ENCODE data around the gene NAT16.
"Not testable (repeated sequence)": the region's sequence is repeated elsewhere in the genome, so short reads cannot be mapped to it uniquely, and the experiment has no call there.

Gene NAT16

GRCh38 chr7:101156866-101157589, 23.1 kb downstream of the NAT16 start:
- no peak for DNase-seq (ENCODE audit: low read depth in 2 of 2)

- DNase-seq (ENCODE audit: low read depth in 2 of 2), result no peak
Measured at GRCh38 chr7:101156277-101156676, 23.8 kb downstream of the NAT16 start.

GRCh38 chr7:101155303-101155702, 24.8 kb downstream of the NAT16 start:
- no peak for DNase-seq (ENCODE audit: low read depth in 2 of 2)

GRCh38 chr7:101154693-101155102, 25.4 kb downstream of the NAT16 start:
- DNase-seq (ENCODE audit: low read depth in 2 of 2), result no peak

DNA sequence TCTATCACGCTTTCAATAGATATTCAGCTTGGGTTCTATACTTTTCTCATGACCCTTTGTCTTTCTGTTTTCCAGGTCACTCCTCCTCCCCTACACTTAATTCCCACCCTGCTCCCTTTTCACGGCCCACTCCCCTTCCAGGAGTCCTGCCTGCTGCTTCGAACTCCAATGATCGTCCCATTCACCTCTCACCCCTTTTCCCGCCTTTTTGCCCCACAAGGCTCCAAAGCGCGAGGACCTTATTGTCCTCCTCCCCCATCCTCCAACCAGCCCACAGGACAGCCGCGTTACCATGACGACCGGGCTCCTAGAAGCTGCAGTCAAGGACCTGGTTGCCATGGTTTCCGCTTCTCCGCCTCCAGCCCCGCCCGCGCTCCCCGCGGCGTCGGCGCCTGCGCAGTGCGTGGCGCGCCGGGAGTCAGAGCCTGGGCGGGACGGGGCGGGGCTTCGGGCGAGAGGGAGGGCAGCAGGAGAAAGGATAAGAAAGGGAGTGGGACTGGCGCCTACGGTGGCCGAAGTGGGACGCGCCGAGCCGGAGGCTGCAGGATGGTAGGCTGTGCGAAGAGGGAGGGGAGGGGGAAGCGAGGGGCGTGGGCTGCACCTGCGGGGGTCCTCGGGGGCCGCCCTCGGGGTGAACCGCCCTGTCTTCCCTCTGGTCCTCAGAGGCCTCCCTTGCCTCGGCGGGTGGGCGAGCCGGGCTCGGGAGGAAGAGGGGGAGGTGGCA, 26.0 kb downstream of the NAT16 start, which contains the start of gene AP1S1:
TSS of gene AP1S1 (plus strand) at position 508 of the 724 bp plus-strand sequence. CDS start at position 547, 39 bp downstream.
- DNase-seq (ENCODE audit: low read depth in 2 of 2), result peak; percentile 86 to 88

DNA sequence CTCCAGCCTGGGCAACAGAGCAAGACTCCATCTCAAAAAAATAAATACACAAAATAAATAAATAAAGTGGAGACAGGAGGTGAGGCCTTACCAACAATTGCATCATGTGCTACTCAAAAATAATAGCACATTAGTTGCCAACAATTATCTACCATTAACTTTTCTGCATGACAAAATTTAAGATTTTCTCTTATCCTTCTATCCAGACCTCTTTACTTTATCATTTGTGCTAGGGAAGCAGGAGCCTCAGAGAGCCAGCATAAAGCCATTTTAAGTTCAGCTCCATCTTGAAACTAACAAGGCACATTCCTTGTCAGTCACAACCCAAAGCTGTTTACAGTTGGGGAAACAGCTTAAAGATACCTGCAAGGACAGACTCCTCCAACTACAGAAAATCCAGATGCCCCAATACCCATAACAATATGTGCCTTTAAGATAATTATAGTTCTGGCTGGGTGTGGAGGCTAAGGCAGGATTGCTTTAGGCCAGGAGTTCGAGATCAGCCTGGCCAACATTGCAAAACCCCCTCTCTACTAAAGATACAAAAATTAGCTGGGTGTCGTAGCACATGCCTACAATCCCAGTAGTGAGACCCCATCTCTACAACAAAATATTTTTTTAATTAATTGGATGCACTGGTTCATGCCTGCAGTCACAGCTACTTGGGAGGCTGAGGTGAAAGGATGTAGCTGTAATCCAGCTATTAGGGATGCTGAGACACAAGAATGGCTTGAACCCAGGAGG, 28.0 kb downstream of the NAT16 start:
- DNase-seq (ENCODE audit: low read depth in 2 of 2), result no peak

GRCh38 chr7:101140746-101141382, 39.2 kb downstream of the NAT16 start:
- DNase-seq (ENCODE audit: low read depth in 2 of 2), result no peak

GRCh38 chr7:101140339-101140699, 39.8 kb downstream of the NAT16 start:
- DNase-seq (ENCODE audit: low read depth in 2 of 2), result no peak

GRCh38 chr7:101138213-101138870, 41.8 kb downstream of the NAT16 start:
- peak; percentile 87 to 88 for DNase-seq (ENCODE audit: low read depth in 2 of 2)

GRCh38 chr7:101137651-101138212, 42.4 kb downstream of the NAT16 start:
- no peak for DNase-seq (ENCODE audit: low read depth in 2 of 2)

- peak in 1 of 2 experiments; percentile 44 for DNase-seq (ENCODE audit: low read depth in 2 of 2)
Measured at GRCh38 chr7:101134399-101134980, 45.6 kb downstream of the NAT16 start.

GRCh38 chr7:101133621-101134398, 46.3 kb downstream of the NAT16 start:
- no peak for DNase-seq (ENCODE audit: low read depth in 2 of 2)

DNA sequence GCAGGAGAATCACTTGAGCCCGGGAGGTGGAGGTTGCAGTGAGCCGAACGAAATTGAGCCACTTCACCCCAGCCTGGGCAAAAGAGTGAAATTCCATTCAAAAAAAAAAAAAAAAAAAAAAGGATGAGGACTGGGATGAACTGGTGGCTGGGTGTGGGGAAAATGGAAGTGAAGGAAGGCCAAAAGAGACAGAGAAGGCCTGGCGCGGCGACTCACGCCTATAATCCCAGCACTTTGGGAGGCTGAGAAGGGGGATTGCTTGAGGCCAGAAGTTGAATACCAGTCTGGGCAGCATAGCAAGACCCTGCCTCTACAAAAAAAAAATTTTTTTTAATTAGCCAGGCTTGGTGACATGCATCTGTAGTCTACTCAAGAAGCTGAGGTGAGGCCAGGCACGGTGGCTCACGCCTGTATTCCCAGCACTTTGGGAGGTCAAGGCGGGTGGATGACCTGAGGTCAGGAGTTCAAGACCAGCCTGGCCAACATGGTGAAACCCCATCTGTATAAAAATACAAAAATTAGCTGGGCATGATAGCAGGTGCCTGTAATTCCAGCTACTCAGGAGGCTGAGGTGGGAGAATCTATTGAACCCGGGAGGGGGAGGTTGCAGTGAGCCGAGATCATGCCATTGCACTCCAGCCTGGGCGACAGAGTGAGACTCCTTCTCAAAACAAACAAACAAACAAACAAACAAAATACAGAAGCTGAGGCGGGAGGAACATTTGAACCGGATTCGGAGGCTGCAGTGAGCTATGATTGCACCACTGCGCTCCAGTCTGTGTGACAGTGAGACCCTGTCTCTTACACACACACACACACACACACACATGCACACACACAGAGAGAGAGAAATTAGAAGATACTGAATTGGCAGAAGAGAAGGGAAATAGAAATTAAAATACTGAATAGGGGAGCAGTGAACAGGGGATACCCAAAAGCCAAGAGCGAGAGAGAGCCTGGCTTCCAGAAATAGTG, 47.2 kb downstream of the NAT16 start:
- not testable (repeated sequence) for DNase-seq (ENCODE audit: low read depth in 2 of 2)

- DNase-seq (ENCODE audit: low read depth in 2 of 2), result no peak
Measured at GRCh38 chr7:101129603-101130117, 50.4 kb downstream of the NAT16 start.

- DNase-seq (ENCODE audit: low read depth in 2 of 2), result no peak
Measured at GRCh38 chr7:101128040-101128834, 51.9 kb downstream of the NAT16 start.

GRCh38 chr7:101127460-101128039, 52.5 kb downstream of the NAT16 start:
- no peak for DNase-seq (ENCODE audit: low read depth in 2 of 2)
